Non-pigmented ciliary epithelial cell (primary cell): ENCODE results near the gene URAD.
"Not testable (repeated sequence)": the region's sequence is repeated elsewhere in the genome, so short reads cannot be mapped to it uniquely, and the experiment has no call there.

Experiments
- DNase-seq: peaks from one replicate; pipeline ENCODE4 v3.0.0-alpha.2; 2010; ENCODE audit warnings: low read depth

URAD gene, protein sequence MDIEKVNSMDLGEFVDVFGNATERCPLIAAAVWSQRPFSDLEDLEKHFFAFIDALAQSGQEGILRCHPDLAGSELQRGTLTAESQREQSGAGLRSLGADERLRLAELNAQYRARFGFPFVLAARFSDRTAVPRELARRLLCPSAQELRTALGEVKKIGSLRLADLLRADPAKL

GRCh38 chr13:27988520-27988919 is at the start of gene URAD:
URAD (minus strand) TSS chr13:27988693; CDS start chr13:27988637, 56 bp downstream.
- no peak for DNase-seq

GRCh38 chr13:28037399-28037798 is 48.9 kb upstream of the URAD start:
- no peak for DNase-seq

GRCh38 chr13:28035146-28035782 is 46.8 kb upstream of the URAD start:
- no peak for DNase-seq

DNA sequence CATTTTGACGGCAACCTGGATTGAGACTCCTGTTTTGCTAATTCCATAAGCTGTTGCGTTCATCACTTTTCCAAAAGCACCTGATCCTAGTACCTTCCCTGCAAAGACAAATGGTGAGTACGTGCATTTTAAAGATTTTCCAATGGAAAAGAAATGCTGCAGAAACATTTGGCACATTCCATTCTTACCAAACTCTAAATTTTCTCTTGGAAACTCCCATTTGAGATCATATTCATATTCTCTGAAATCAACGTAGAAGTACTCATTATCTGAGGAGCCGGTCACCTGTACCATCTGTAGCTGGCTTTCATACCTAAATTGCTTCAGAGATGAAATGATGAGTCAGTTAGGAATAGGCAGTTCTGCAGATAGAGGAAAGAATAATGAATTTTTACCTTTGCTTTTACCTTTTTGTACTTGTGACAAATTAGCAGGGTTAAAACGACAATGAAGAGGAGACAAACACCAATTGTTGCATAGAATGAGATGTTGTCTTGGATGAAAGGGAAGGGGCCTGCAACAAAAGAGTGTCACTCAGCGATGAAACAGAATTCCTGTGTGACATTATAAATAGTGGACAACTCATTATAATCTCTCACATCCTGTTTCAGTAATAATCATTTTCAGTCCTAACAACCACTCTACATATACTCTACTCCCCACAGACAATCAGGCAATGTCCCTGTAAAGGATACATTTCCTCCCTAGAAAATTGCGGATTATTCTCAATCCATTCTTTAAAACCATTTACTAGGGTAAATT is 45.6 kb upstream of the URAD start:
- DNase-seq: no peak

- DNase-seq: not testable (repeated sequence)
These were observed 43.9 kb upstream of the URAD start for GRCh38 chr13:28032438-28032837.

- DNase-seq: no peak
These were observed 43.4 kb upstream of the URAD start for GRCh38 chr13:28031896-28032288.

GRCh38 chr13:28031220-28031895 is 42.9 kb upstream of the URAD start:
- no peak for DNase-seq

GRCh38 chr13:28027607-28028364 is 39.3 kb upstream of the URAD start:
- DNase-seq: no peak

DNA sequence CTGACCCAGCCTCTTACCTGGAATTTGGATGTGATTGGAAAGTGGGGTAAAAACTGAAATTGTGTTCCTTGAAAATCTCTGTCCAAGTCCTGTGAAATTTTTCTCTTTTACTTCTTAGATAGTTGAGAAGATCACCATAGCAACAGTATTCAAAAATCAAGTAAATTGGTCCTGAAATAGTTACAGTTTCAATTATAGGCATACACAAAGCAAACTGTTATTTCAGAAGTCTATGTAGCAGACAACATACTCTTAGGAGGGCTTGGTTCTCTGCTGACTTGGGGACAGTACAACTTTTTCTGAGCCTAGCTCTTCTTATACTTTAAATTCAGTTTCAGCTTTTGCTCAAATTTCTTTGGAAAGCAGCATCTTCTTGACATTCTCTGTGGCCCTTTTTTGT is 38.6 kb upstream of the URAD start:
- no peak for DNase-seq

- no peak for DNase-seq
These were observed 38.0 kb upstream of the URAD start for GRCh38 chr13:28026508-28026907.

DNA sequence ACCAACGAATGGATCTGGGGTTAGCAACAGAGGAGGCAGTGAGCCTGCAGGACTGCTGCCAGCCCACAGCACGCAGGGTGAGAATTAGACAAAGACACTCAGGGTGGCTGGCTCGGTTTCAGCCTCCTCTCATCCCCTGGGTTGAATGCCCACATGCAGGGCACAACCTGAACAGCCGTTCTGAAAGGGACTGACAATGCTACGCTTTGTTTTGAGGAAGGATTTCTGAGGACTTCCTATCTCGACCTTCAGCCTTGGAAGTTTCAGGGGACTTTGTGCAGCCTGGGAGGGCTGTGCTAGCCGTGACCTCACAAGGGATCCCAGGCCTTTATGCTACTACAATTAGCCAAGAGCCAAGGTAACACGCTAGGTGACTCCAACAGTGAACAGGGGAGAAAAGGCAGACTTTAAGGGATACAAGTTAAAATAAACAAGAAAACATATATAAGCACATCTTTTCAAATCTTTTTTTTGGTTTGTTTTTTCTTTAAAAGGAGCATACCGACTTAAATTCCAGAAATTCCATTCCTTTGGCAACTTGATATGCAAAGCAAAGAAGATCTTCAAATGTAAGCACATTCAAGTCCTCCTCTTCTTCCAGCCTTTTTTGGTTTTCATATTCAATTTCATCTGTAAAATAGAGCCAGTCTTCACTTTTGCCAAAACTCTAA is 34.5 kb upstream of the URAD start:
- DNase-seq: no peak

GRCh38 chr13:28014301-28014700 is 25.8 kb upstream of the URAD start:
- DNase-seq: no peak

DNA sequence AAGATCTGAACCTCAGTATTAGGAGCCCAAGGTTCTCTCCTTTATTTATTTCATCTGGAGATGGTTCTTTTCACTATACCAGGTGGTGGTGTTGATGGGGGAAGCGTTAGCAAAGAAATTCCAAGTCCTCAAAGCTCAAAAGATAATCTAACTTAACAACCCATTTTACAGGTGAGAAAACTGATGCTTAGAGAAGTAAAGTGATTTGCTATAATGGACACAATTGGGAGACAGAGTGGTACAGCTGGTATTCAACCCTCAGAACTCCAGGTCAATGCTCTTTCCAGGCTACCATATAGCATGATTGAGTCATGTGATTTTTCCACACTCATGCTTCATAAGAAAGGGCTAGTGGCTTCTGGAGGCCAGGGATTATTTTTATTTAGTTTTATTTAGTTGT is 25.0 kb upstream of the URAD start:
- no peak for DNase-seq

DNA sequence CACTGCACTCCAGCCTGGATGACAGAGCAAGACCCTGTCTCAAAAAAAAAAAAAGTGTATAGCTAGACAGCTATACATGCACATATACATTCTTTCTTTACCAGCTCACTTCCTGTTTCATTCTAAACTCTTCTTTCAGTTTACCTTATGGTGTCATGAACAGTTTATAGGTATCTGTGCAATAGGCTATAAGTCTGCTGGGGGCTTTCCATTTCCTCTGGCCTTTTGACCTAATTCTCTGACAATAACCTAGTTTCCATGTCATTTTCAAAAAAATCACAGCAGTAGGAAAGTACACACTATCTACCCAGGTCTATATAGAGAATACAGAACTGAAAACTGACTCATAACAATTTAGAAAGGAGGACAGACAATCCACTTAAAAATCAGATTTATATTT is 24.4 kb upstream of the URAD start:
- DNase-seq: no peak

DNA sequence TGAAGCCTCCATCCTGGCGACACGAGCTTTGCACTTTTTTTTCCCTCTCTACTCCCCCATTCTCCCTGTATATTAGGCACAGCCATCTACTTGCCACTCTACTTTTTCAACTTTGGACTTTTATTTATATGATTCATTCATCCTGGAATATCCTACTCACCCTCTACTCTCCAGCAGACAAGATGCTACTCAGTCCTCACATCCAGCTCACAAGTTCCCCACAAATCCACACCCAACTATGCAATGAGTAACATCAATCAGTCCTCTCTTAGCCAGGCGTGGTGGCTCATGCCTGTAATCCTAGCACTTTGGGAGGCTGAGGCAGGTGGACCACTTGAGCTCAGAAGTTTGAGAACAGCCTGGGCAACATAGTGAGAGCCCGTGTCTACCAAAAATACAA is 23.9 kb upstream of the URAD start:
- DNase-seq: no peak

DNA sequence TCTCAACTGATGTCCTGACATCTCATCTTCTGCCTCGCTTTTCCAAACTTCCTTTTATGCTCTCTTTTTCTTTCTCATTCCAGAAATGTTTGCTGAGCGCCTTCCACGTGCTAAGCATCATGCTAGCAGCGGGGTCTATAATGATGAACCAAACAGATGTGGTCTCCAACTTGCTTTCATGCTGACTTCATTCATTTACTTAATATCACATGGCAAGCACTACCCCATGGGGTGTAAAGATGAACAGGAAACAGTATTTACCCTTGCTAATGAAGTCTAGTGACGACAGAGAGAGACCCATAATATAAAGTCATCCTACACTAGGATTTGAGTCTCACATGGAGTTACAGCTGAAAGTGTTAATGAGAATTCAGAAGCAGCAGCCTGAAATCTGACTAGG is 21.6 kb upstream of the URAD start:
- no peak for DNase-seq

DNA sequence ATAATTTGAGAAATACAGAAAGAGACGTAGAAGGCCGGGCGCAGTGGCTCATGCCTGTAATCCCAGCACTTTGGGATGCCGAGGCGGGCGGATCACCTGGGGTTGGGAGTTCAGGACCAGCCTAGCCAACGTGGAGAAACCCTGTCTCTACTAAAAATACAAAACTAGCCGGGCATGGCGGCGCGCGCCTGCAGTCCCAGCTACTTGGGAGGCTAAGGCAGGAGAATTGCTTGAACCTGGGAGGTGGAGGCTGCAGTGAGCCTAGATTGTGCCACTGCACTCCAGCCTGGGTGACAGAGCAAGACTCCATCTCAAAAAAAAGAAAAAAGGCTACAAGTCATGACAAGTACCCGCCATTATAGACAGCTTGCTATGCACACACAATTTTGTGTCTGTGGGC is 16.5 kb upstream of the URAD start:
- not testable (repeated sequence) for DNase-seq

- DNase-seq: no peak
These were observed 14.6 kb upstream of the URAD start for GRCh38 chr13:28002886-28003698.

DNA sequence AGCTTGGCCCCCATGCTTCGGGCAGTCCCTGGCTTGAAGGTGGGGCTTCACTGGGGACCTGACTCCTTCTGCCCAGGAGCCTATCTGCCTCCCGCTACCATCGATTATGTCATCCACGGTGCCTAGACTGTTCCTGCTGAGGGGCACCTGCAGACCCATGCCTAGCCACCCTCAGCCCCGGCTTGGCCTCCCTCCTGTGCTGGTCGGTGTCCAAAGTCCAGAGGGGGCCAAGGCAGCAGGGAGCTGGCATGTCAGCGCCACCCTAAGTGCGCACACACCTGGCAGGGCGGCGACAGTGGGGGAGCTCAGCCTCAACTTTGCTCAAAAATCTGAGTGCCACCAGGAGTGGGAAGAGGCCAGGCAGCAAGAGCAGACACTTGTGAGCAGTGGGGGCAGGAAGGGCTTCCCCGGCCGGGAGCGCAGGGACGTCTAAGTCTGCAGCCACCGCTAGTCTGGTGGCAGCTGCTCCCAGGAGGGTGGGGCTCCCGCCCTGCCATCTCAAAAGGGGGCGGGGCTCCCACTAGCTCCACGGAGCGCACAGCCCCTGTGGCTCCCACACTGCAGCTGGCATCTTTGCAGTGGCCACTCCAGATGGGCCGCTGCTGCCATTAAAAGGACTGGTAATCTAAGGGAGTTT is 13.5 kb upstream of the URAD start:
- DNase-seq: no peak

DNA sequence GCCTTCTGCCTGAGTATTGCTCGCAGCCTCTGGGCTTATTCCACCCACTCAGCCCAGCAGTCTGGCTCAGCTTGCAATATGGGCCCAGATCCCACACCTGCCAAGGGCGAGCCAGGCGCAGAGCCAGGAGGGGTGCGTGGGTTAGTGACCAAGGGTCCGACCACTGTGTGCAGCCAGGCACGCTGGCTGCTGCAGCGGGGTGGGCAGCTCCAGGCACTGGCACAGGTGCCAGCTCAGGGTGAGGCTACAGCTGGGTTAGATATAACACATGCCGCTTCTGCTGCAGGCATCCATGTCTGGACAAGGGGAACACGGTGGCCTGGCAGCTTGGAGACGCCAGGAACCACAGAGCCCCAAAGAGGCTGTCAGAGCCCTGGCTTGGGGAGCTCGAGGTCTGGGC is 12.6 kb upstream of the URAD start:
- no peak for DNase-seq
